DMS153 (cell line): ENCODE results near the gene MTOR.
"Not testable (repeated sequence)": the region's sequence is repeated elsewhere in the genome, so short reads cannot be mapped to it uniquely, and the experiment has no call there.

Experiments
- DNase-seq: peaks from one replicate; lab custom pipeline; 2025; lab: John Stamatoyannopoulos, UW

The MTOR gene

GRCh38 chr1:11280719-11281376 lies 18.5 kb upstream of the MTOR start:
- DNase-seq = no peak

- no peak for DNase-seq
These were observed 17.3 kb upstream of the MTOR start for GRCh38 chr1:11279630-11280029.

- DNase-seq = no peak
These were observed 16.8 kb upstream of the MTOR start for GRCh38 chr1:11279152-11279551.

- DNase-seq = no peak
These were observed 11.4 kb upstream of the MTOR start for GRCh38 chr1:11273595-11274234.

GRCh38 chr1:11272832-11273594 lies 10.7 kb upstream of the MTOR start, which contains the start of gene UBIAD1:
UBIAD1 (plus strand) TSS chr1:11273198; CDS start chr1:11273532, 334 bp downstream.
- peak; percentile 79 for DNase-seq

GRCh38 chr1:11272544-11272831 lies 10.1 kb upstream of the MTOR start:
- no peak for DNase-seq

GRCh38 chr1:11267350-11268337 lies 5.3 kb upstream of the MTOR start:
- not testable (repeated sequence) for DNase-seq

GRCh38 chr1:11266268-11267074 lies 4.1 kb upstream of the MTOR start:
- DNase-seq = no peak

GRCh38 chr1:11256299-11256698 lies 6.1 kb downstream of the MTOR start:
- DNase-seq = no peak

GRCh38 chr1:11253226-11253625 lies 9.1 kb downstream of the MTOR start:
- no peak for DNase-seq

GRCh38 chr1:11252538-11252937 lies 9.8 kb downstream of the MTOR start:
- DNase-seq = no peak

- no peak for DNase-seq
These were observed 14.2 kb downstream of the MTOR start for GRCh38 chr1:11248169-11248568.

GRCh38 chr1:11245904-11246719 lies 16.2 kb downstream of the MTOR start:
- DNase-seq = peak; percentile 14

- no peak for DNase-seq
These were observed 17.1 kb downstream of the MTOR start for GRCh38 chr1:11245248-11245647.

- DNase-seq = no peak
These were observed 24.0 kb downstream of the MTOR start for GRCh38 chr1:11238311-11238710.

- no peak for DNase-seq
These were observed 25.0 kb downstream of the MTOR start for GRCh38 chr1:11237356-11237755.

GRCh38 chr1:11233208-11233607 lies 29.1 kb downstream of the MTOR start:
- no peak for DNase-seq

GRCh38 chr1:11229203-11229602 lies 33.1 kb downstream of the MTOR start:
- DNase-seq = no peak

GRCh38 chr1:11227106-11228077 lies 35.0 kb downstream of the MTOR start:
- no peak for DNase-seq
